OCI-LY1 (cell line): ENCODE data around the gene ARF1.

Source experiments
- CTCF ChIP-seq: fragments of 200-600 bp; sonication (generic), shearing (Covaris generic); IDR thresholded peaks from 2 replicates; pipeline ENCODE4 v1.5.1; 2017; ENCODE audit warnings: mild to moderate bottlenecking, antibody characterized with exemption, low read length, moderate library complexity, mixed read lengths
- EZH2 ChIP-seq: fragments of 200-600 bp; sonication (generic), shearing (Covaris generic); IDR thresholded peaks from 2 replicates; pipeline ENCODE4 v1.8.0; 2017; ENCODE audit warnings: borderline replicate concordance, mixed run types, mild to moderate bottlenecking, antibody characterized with exemption, low read length, moderate library complexity, mixed read lengths

DNA sequence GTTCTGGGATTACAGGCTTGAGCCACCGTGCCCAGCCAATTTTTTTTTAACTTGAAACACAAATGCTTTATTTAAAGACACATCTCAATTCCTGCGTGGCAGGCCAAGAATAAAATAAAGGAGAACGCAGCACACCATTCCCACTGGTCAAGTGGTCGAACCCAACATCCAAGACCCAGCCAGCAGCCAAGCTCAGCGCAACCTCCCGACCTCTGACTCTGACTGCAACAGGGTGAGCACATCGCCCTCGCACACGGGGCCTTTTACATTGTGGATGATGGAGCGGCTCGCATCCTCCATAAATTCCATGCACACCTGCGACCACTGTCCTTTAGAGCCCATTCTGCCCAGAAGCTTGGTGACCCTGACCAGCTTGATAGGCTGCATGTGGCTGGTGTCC, 52.1 kb downstream of the ARF1 start:
- TF ChIP-seq CTCF: no peak
- no peak for TF ChIP-seq EZH2
